ENCODE data around the gene MMP3. TPM values are rescaled to one million over a fixed set of nuclear protein-coding genes. Genes with fewer than 3 reads are reported as not detected.
A peak's percentile ranks its signal among the peaks of the same experiment; 100 is the strongest.

The MMP3 gene
- total RNA-seq: 0.13 and 0.26 TPM in 2 replicates

DNA sequence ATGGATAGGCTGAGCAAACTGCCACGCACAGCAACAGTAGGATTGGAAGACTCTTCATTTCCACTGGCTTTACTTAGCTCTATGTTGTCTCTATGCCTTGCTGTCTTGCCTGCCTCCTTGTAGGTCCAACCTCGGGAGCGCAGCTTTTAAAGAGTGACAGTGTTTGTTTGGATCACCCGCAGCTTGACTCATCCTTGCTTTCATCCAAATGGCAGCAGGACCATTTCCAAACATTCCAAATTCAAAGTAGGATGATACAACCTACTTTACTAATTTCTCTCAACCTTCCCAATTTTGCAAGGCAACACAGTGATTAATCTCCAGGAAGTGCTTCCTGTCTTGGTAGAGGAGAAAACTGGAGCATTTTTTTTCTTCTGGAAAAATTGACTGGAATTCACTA, at the start of gene MMP3:
Gene MMP3, minus strand, starts transcription at position 121 of the 400 bp plus-strand sequence. Its CDS starts 63 bp downstream, at position 58.
- Histone ChIP-seq H3K36me3 (ENCODE audit: control insufficient read depth, insufficient read depth, low read length) (no peaks in the 10 kb centered on the region), H3K4me3 (ENCODE audit: low read depth, low read length) (no peak within 1 kb of the TSS), H3K27me3 (ENCODE audit: control insufficient read depth, insufficient read depth, low read length) (no peaks in the 10 kb centered on the region)
- peak; percentile 57 for DNase-seq (ENCODE audit: low read depth)
- TF ChIP-seq CTCF (IDR thresholded peaks at IDR 0.05; ENCODE audit: insufficient read depth, low read length, severe bottlenecking): no peak
- FAIRE-seq: no peak

- no peak for TF ChIP-seq CTCF (IDR thresholded peaks at IDR 0.05; ENCODE audit: insufficient read depth, low read length, severe bottlenecking)
- Histone ChIP-seq H3K27me3 (ENCODE audit: control insufficient read depth, insufficient read depth, low read length) (no peaks in the 10 kb centered on the region), H3K36me3 (ENCODE audit: control insufficient read depth, insufficient read depth, low read length) (no peaks in the 10 kb centered on the region), H3K4me3 (ENCODE audit: low read depth, low read length) (no peak overlapping the region)
- no peak for DNase-seq (ENCODE audit: low read depth)
- peak; percentile 52 for FAIRE-seq
Measured at GRCh38 chr11:102891736-102892135, 48.3 kb upstream of the MMP3 start.

GRCh38 chr11:102886999-102887398, 43.6 kb upstream of the MMP3 start:
- H3K36me3 ChIP-seq (ENCODE audit: control insufficient read depth, insufficient read depth, low read length): no peaks in the 10 kb centered on the region
- no peaks in the 10 kb centered on the region for H3K27me3 ChIP-seq (ENCODE audit: control insufficient read depth, insufficient read depth, low read length)
- TF ChIP-seq CTCF (IDR thresholded peaks at IDR 0.05; ENCODE audit: insufficient read depth, low read length, severe bottlenecking): no peak
- peak; percentile 33 for DNase-seq (ENCODE audit: low read depth)
- peak; percentile 66 for FAIRE-seq
- no peak overlapping the region for H3K4me3 ChIP-seq (ENCODE audit: low read depth, low read length)

DNA sequence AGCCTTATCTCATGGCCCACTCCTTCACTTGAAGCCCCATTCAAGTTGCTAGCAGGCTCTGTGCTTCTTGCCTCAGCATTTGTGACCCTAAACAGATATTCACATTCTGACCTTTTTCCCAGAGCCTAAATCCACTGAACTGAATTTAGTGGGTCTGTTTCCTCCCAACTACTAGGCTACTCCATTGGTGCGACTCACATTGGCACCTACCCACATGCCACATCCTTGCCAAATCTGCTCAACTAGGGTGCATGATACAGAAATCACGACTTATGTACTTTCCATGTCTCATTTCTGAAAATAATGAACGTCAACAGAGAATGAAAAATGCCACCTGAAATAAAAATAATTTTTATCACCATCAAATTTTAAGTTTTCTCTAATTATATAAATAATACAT, 39.7 kb upstream of the MMP3 start:
- DNase-seq (ENCODE audit: low read depth): peak; percentile 33
- Histone ChIP-seq H3K36me3 (ENCODE audit: control insufficient read depth, insufficient read depth, low read length) (no peaks in the 10 kb centered on the region), H3K27me3 (ENCODE audit: control insufficient read depth, insufficient read depth, low read length) (no peaks in the 10 kb centered on the region), H3K4me3 (ENCODE audit: low read depth, low read length) (no peak overlapping the region)
- no peak for FAIRE-seq
- TF ChIP-seq CTCF (IDR thresholded peaks at IDR 0.05; ENCODE audit: insufficient read depth, low read length, severe bottlenecking): no peak

GRCh38 chr11:102882389-102883024, 39.1 kb upstream of the MMP3 start:
- FAIRE-seq (no peak), DNase-seq (ENCODE audit: low read depth) (peak; percentile 81)
- Histone ChIP-seq H3K27me3 (ENCODE audit: control insufficient read depth, insufficient read depth, low read length) (no peaks in the 10 kb centered on the region), H3K4me3 (ENCODE audit: low read depth, low read length) (no peak overlapping the region), H3K36me3 (ENCODE audit: control insufficient read depth, insufficient read depth, low read length) (no peaks in the 10 kb centered on the region)
- no peak for TF ChIP-seq CTCF (IDR thresholded peaks at IDR 0.05; ENCODE audit: insufficient read depth, low read length, severe bottlenecking)

DNA sequence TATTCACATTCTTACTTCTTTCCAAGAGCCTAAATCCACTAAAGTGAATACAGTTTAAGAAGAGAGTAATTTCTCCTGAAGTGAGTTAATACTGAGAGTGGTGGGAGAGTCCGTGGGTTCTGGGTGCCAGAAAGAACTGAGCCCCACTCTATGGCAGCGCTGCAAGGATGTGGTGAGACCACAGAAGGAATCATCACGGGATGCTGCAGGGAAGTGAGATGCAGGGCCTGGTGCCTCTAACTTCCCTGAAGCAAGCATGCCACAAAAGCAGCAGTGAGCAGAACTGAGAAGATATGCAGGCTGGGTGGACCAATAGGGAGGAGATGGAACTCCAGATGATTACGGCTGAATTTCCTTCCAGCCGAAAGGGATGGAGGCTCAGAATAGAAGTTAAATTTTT, 36.4 kb upstream of the MMP3 start:
- TF ChIP-seq CTCF (IDR thresholded peaks at IDR 0.05; ENCODE audit: insufficient read depth, low read length, severe bottlenecking): no peak
- H3K27me3 ChIP-seq (ENCODE audit: control insufficient read depth, insufficient read depth, low read length): no peaks in the 10 kb centered on the region
- no peaks in the 10 kb centered on the region for H3K36me3 ChIP-seq (ENCODE audit: control insufficient read depth, insufficient read depth, low read length)
- H3K4me3 ChIP-seq (ENCODE audit: low read depth, low read length): no peak overlapping the region
- FAIRE-seq: no peak
- no peak for DNase-seq (ENCODE audit: low read depth)
